ENCODE data around the gene TENT4A.

DNA sequence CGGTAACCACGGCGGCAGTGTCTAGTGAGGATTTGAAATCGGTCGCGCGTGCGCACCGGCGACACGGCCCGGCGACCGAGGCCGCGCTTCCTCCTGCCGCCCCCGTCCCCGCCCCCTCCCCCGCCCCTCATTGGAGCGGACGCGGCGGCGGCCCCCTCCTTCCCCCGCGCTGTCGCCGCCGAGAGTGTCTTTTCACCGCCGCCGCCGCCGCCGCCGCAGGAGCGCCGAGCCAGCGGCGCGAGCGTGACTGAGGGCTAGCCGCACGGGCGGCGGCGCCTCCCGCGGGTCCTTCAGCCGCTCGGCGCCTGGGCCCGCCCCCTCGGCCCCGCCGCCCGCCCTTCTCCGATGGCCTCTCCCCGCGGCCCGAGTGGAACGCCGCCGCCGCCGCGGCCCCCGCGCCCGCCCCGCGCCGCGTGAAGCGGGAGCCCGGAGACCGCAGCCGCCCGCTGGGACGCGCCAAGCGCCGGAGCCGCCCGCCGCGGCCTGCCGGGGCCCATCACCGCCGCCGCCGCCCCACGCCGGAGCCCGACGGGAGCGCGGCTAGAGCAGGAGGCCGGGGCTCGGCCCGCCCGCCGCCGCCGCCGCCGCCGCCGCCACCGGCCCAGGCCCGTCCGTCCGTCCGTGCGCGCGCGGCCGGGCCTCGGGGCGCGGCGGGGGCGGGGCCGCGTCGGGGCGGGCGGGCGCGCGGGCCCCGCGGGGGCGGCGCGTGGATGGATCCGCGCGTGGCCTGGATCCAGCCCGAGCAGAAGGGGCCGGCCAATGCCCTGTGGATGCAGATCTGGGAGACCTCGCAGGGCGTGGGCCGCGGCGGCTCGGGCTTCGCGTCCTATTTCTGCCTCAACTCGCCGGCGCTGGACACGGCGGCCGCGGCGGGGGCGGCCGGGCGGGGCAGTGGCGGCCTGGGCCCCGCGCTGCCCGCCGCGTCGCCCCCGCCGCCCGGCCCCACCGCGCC, at the start of gene TENT4A:
- TF ChIP-seq POLR2AphosphoS5 (IDR thresholded peaks at IDR 0.05) (peak in 1 of 3 donors; percentile 61), EP300 (IDR thresholded peaks at IDR 0.05; ENCODE audit: low read depth) (no peak)
